ENCODE measurements around the gene PXDN. TPM values are rescaled to one million over a fixed set of nuclear protein-coding genes. Genes with fewer than 3 reads are reported as not detected.

Gene PXDN
- total RNA-seq, 1 experiment from 2014 or later: 0.25 TPM

DNA sequence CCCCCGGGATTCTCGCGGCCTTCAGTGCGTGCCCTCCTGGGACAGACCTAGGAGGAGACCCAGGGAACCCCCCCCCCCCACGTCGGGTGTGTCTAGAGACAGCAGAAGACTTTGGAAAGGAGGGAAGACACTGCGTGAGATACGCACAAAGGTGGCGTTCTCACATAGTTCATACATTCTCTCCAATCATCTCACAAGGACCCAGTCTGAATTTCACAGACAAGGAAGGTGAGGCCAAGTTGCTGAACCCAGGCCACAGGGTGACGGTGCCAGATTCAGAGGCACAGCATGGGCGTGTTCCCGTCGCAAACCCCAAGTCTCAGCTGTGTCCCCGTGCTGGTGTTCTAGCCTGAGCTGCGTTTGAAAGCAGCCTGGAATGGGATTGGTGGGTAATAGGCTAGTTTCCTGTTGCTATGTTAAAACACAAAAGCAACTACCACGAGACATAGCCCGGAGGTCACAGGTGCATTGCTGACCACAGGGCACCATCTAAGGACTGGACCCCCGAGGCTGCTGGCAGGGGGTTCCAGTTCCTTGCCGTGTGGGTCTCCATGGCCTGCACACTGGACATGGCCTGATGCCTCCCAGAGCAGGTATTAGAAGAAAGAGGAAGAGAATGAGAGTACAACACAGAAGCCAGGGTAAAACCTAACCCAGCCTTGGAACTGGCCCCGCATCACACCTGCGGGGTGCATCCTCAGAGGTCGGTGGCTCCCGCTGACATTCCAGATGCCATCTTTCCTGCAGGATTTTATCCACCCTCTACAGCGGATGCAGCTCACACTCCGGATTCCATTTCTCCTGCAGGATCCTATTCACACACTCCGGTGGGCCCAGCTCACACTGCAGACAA lies 1.1 kb upstream of the PXDN start:
- H3K27ac Mint-ChIP-seq (ENCODE audit: unreplicated experiment): no peak overlapping the region
- Histone ChIP-seq H3K9me3 (peaks cover 4% of the 10 kb centered on the region; the same call in 1 of the 2 replicates), H3K4me1 (no peaks in the 10 kb centered on the region), H3K36me3 (ENCODE audit: control insufficient read depth, insufficient read depth, low read length) (no peaks in the 10 kb centered on the region), H3K4me3 (ENCODE audit: low read depth, low read length) (no peak overlapping the region), H3K27me3 (replicated peaks; ENCODE audit: control insufficient read depth, insufficient read depth, low read length) (no peaks in the 10 kb centered on the region)
- H3K9me3 Mint-ChIP-seq (ENCODE audit: unreplicated experiment): no peaks in the 10 kb centered on the region
- H3K36me3 Mint-ChIP-seq (ENCODE audit: insufficient read depth, unreplicated experiment): no peaks in the 10 kb centered on the region
- no TSS peak for BruUV-seq (replicated peaks)
- ChIA-PET CTCF (no interaction called here), POLR2A (no interaction called here)
- no peak overlapping the region for H3K4me3 Mint-ChIP-seq (ENCODE audit: unreplicated experiment)
- intact Hi-C loops (cut with micrococcal nuclease; ENCODE audit: unreplicated experiment): no loop called here
- H3K27me3 Mint-ChIP-seq (ENCODE audit: insufficient read depth, unreplicated experiment): peaks cover 6% of the 10 kb centered on the region
- DNase-seq: no peak
- TF ChIP-seq, protein P1, sequence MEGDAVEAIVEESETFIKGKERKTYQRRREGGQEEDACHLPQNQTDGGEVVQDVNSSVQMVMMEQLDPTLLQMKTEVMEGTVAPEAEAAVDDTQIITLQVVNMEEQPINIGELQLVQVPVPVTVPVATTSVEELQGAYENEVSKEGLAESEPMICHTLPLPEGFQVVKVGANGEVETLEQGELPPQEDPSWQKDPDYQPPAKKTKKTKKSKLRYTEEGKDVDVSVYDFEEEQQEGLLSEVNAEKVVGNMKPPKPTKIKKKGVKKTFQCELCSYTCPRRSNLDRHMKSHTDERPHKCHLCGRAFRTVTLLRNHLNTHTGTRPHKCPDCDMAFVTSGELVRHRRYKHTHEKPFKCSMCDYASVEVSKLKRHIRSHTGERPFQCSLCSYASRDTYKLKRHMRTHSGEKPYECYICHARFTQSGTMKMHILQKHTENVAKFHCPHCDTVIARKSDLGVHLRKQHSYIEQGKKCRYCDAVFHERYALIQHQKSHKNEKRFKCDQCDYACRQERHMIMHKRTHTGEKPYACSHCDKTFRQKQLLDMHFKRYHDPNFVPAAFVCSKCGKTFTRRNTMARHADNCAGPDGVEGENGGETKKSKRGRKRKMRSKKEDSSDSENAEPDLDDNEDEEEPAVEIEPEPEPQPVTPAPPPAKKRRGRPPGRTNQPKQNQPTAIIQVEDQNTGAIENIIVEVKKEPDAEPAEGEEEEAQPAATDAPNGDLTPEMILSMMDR (IDR thresholded peaks at IDR 0.05; ENCODE audit: insufficient read depth in 1 of 2, low read depth in 1 of 2, low read length in 1 of 2, severe bottlenecking in 1 of 2, unreplicated experiment in 1 of 2): no peak
- H3K4me1 Mint-ChIP-seq (ENCODE audit: low read depth, unreplicated experiment): no peaks in the 10 kb centered on the region

DNA sequence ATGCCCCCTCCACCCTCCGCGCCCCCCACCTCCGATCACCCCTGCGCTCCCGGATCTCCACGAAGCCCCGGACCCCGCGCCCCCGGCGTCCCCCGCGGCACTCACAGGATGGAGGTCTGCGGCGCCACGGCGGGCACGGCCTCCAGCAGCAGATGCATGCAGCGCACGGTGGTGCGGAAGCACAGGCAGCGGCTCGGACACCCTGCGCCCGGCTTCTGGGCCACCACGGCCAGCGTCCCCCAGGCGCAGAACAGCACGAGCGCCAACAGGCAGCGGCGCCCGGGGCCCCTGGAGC lies 217 bp downstream of the PXDN start:
- Histone ChIP-seq H3K4me3 (ENCODE audit: low read depth, low read length) (no peak overlapping the region), H3K36me3 (ENCODE audit: control insufficient read depth, insufficient read depth, low read length) (no peaks in the 10 kb centered on the region), H3K9me3 (peaks cover 4% of the 10 kb centered on the region; the same call in 1 of the 2 replicates), H3K27me3 (replicated peaks; ENCODE audit: control insufficient read depth, insufficient read depth, low read length) (no peaks in the 10 kb centered on the region), H3K4me1 (no peaks in the 10 kb centered on the region)
- CTCF ChIA-PET: no interaction called here
- intact Hi-C loops (cut with micrococcal nuclease; ENCODE audit: unreplicated experiment): no loop called here
- Mint-ChIP-seq H3K4me3 (ENCODE audit: unreplicated experiment) (no peak overlapping the region), H3K9me3 (ENCODE audit: unreplicated experiment) (no peaks in the 10 kb centered on the region), H3K36me3 (ENCODE audit: insufficient read depth, unreplicated experiment) (no peaks in the 10 kb centered on the region), H3K27ac (ENCODE audit: unreplicated experiment) (no peak overlapping the region), H3K27me3 (ENCODE audit: insufficient read depth, unreplicated experiment) (peaks cover 6% of the 10 kb centered on the region), H3K4me1 (ENCODE audit: low read depth, unreplicated experiment) (no peaks in the 10 kb centered on the region)
- BruUV-seq (replicated peaks): no TSS peak
- TF ChIP-seq, protein P1 (IDR thresholded peaks at IDR 0.05; ENCODE audit: insufficient read depth in 1 of 2, low read depth in 1 of 2, low read length in 1 of 2, severe bottlenecking in 1 of 2, unreplicated experiment in 1 of 2): no peak
- DNase-seq: no peak
- POLR2A ChIA-PET: no interaction called here

DNA sequence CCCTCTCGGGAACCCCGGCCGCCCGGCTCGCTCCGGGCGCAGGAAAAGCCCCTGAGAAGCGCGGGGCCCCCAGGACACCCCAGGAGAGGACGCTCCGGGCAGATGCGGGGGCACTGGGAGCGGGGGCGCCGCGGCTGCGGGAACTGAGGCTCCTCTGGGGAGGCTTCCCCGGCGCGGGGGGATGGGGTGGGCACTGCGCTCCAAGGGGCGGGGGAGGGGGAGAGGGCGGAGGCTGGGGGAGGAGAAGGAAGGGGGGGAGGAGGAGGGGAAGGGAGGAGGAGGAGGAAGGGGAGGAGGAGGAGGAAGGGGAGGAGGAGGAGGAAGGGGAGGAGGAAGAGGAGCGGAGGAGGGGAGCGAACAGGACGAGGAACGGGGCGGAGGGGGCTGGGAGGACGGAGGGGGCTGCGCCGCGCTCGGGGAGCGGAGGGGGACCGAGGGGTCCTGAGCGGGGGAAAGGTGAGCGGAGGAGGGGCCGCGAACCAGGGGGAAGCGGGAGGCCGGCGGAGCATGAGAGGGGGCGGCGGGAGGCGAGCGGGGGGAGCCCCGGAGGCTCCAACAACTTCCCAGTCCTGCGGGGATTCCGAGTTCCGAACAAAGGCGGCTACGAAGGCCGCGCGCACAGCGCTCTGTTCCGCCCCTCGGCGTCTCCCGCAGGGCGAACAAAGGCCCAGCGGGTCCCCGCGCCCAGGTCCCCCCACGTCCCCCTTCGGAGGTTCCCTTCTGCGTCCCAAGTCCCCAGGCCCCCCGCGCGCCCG lies 742 bp downstream of the PXDN start:
- no peaks in the 10 kb centered on the region for H3K36me3 Mint-ChIP-seq (ENCODE audit: insufficient read depth, unreplicated experiment)
- POLR2A ChIA-PET: no interaction called here
- no TSS peak for BruUV-seq (replicated peaks)
- intact Hi-C loops (cut with micrococcal nuclease; ENCODE audit: unreplicated experiment): no loop called here
- Histone ChIP-seq H3K9me3 (peaks cover 4% of the 10 kb centered on the region; the same call in 1 of the 2 replicates), H3K4me3 (ENCODE audit: low read depth, low read length) (no peak overlapping the region), H3K36me3 (ENCODE audit: control insufficient read depth, insufficient read depth, low read length) (no peaks in the 10 kb centered on the region), H3K4me1 (no peaks in the 10 kb centered on the region), H3K27me3 (replicated peaks; ENCODE audit: control insufficient read depth, insufficient read depth, low read length) (no peaks in the 10 kb centered on the region)
- TF ChIP-seq, protein P1 (IDR thresholded peaks at IDR 0.05; ENCODE audit: insufficient read depth in 1 of 2, low read depth in 1 of 2, low read length in 1 of 2, severe bottlenecking in 1 of 2, unreplicated experiment in 1 of 2): no peak
- H3K9me3 Mint-ChIP-seq (ENCODE audit: unreplicated experiment): no peaks in the 10 kb centered on the region
- no peak for DNase-seq
- no peak overlapping the region for H3K27ac Mint-ChIP-seq (ENCODE audit: unreplicated experiment)
- no peak overlapping the region for H3K4me3 Mint-ChIP-seq (ENCODE audit: unreplicated experiment)
- no peaks in the 10 kb centered on the region for H3K4me1 Mint-ChIP-seq (ENCODE audit: low read depth, unreplicated experiment)
- H3K27me3 Mint-ChIP-seq (ENCODE audit: insufficient read depth, unreplicated experiment): peaks cover 6% of the 10 kb centered on the region
- CTCF ChIA-PET: no interaction called here
